Measurements from ENCODE around the gene MCF2L. TPM values are rescaled to one million over a fixed set of nuclear protein-coding genes. Genes with fewer than 3 reads are reported as not detected.

The MCF2L gene
- total RNA-seq, 6 experiments from 2014 or later = 9.6 to 18.4 (median 11.7) TPM

DNA sequence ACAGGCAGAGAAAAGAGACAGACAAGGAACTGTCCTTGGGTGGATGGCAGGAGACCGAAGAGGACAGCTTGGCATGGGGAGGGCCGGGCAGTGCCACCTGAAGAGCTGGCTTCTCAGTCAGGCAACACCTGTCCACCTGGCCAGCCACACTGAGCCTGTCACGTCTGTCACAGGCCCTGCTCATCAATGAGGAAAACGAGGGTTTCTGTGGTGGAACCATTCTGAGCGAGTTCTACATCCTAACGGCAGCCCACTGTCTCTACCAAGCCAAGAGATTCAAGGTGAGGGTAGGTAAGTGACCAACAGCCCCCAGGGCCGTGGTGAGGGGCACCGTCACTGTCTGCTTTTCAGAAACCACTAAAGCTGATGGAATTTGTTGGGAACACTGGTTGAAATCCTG is 178.2 kb downstream of the MCF2L start:
- 100% methylated on average over 1 of the region's 8 CpGs for WGBS (ENCODE audit: insufficient coverage, low coverage, low lambda C conversion rate, missing lambda C conversion rate)
- no peak for DNase-seq
- intact Hi-C loops (cut with DNase I) = no loop called here

DNA sequence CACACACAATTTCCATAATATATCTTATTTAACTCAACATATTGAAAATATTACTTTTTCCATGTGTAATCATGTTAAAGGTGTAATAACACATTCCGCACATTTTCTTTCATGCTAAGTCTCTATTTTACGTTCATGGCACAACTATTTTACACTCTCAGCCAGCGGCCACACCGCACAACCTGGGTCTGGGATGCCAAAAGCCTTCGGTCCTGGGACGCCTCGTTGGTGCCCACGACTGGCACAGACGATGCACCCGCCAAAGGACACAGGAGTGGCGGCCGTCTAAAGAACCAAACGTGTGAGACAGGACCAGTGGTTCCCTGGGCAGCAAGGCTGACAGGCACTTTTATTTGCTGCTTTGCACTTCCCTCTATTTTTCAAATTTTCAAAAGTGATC is 179.4 kb downstream of the MCF2L start:
- intact Hi-C loops (cut with DNase I) = no loop called here
- H3K36me3 ChIP-seq = peaks cover 0 to 11% (median 0%) of the 10 kb centered on the region in 4 donors
- peak overlapping the region in 1 of 3 donors; percentile 100 for H3K27ac ChIP-seq
- DNase-seq (no peak), ATAC-seq (no peak)
- 89% methylated on average over 13 of the region's 13 CpGs for WGBS (ENCODE audit: insufficient coverage, low coverage, low lambda C conversion rate, missing lambda C conversion rate)
- H3K4me1 ChIP-seq = peaks cover 0 to 9% (median 5%) of the 10 kb centered on the region in 4 donors
- no peaks in the 10 kb centered on the region for H3K27me3 ChIP-seq
- H3K9me3 ChIP-seq = no peaks in the 10 kb centered on the region
- H3K4me3 ChIP-seq = no peak overlapping the region
- TF ChIP-seq POLR2A (IDR thresholded peaks at IDR 0.05) = no peak
- TF ChIP-seq, protein P1, sequence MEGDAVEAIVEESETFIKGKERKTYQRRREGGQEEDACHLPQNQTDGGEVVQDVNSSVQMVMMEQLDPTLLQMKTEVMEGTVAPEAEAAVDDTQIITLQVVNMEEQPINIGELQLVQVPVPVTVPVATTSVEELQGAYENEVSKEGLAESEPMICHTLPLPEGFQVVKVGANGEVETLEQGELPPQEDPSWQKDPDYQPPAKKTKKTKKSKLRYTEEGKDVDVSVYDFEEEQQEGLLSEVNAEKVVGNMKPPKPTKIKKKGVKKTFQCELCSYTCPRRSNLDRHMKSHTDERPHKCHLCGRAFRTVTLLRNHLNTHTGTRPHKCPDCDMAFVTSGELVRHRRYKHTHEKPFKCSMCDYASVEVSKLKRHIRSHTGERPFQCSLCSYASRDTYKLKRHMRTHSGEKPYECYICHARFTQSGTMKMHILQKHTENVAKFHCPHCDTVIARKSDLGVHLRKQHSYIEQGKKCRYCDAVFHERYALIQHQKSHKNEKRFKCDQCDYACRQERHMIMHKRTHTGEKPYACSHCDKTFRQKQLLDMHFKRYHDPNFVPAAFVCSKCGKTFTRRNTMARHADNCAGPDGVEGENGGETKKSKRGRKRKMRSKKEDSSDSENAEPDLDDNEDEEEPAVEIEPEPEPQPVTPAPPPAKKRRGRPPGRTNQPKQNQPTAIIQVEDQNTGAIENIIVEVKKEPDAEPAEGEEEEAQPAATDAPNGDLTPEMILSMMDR (IDR thresholded peaks at IDR 0.05) = no peak

More for the DNA sequence above, 178.2 kb downstream of the MCF2L start:
- TF ChIP-seq POLR2A (IDR thresholded peaks at IDR 0.05) = no peak
- TF ChIP-seq, protein P1 (IDR thresholded peaks at IDR 0.05) = no peak
- H3K36me3 ChIP-seq = peaks cover 0 to 11% (median 0%) of the 10 kb centered on the region in 4 donors
- H3K4me1 ChIP-seq = peaks cover 0 to 9% (median 5%) of the 10 kb centered on the region in 4 donors
- no peak overlapping the region for H3K27ac ChIP-seq
- no peaks in the 10 kb centered on the region for H3K9me3 ChIP-seq
- no peak for ATAC-seq
- H3K27me3 ChIP-seq = no peaks in the 10 kb centered on the region
- no peak overlapping the region for H3K4me3 ChIP-seq

DNA sequence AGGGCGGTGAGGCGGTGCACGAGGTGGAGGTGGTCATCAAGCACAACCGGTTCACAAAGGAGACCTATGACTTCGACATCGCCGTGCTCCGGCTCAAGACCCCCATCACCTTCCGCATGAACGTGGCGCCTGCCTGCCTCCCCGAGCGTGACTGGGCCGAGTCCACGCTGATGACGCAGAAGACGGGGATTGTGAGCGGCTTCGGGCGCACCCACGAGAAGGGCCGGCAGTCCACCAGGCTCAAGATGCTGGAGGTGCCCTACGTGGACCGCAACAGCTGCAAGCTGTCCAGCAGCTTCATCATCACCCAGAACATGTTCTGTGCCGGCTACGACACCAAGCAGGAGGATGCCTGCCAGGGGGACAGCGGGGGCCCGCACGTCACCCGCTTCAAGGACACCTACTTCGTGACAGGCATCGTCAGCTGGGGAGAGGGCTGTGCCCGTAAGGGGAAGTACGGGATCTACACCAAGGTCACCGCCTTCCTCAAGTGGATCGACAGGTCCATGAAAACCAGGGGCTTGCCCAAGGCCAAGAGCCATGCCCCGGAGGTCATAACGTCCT is 180.0 kb downstream of the MCF2L start:
- H3K27me3 ChIP-seq = no peaks in the 10 kb centered on the region
- H3K36me3 ChIP-seq = peaks cover 0 to 10% (median 0%) of the 10 kb centered on the region in 4 donors
- no peaks in the 10 kb centered on the region for H3K9me3 ChIP-seq
- peaks cover 0 to 9% (median 5%) of the 10 kb centered on the region in 4 donors for H3K4me1 ChIP-seq
- H3K27ac ChIP-seq = peak overlapping the region; percentile 84 to 100 (median 99)
- ATAC-seq (no peak), DNase-seq (no peak)
- intact Hi-C loops (cut with DNase I) = no loop called here
- no peak overlapping the region for H3K4me3 ChIP-seq
- no CpG with 5 or more reads among the region's 38 CpGs for WGBS (ENCODE audit: insufficient coverage, low coverage, low lambda C conversion rate, missing lambda C conversion rate)
- TF ChIP-seq, protein P1 (IDR thresholded peaks at IDR 0.05) = no peak
- TF ChIP-seq POLR2A (IDR thresholded peaks at IDR 0.05) = no peak

Other genes with a start within 250 kb of the MCF2L start
- gene F7, start 136.6 kb downstream of the MCF2L start, total RNA-seq = 100 to 1,000 TPM in 2 of 6 experiments, 10 to 100 TPM in 4; 42.9 to 147 (median 84.2) TPM
- gene F10, start 153.6 kb downstream of the MCF2L start, total RNA-seq = 100 to 1,000 TPM; 108 to 157 (median 132) TPM
- 10 to 100 TPM; 11.2 to 71.2 (median 56.9) TPM for gene PROZ, start 189.4 kb downstream of the MCF2L start, total RNA-seq
- 10 to 100 TPM; 15.1 to 24.9 (median 19.4) TPM for gene PCID2, start 239.5 kb downstream of the MCF2L start, total RNA-seq
- gene CUL4A, start 240.4 kb downstream of the MCF2L start, total RNA-seq = 10 to 100 TPM; 29.2 to 75.8 (median 39.5) TPM